ENCODE measurements around the gene ERICH6B. TPM values are rescaled to one million over a fixed set of nuclear protein-coding genes. Genes with fewer than 3 reads are reported as not detected.
"Not testable (repeated sequence)": the region's sequence is repeated elsewhere in the genome, so short reads cannot be mapped to it uniquely, and the experiment has no call there.

The ERICH6B gene
- total RNA-seq (2014; rRNA removed; shearing (Covaris generic)) = not detected in 2 replicates
- polyA plus RNA-seq (2014; cell fraction: nucleus; rRNA removed) = not detected in 2 replicates

GRCh38 chr13:45615501-45616101 lies at the start of gene ERICH6B:
Gene ERICH6B, minus strand, starts transcription at chr13:45615739. Its CDS starts 18,734 bp downstream, at chr13:45597005.
- DNase-seq (ENCODE audit: extremely low read depth, low read depth) = no peak

GRCh38 chr13:45662903-45663302 lies 47.4 kb upstream of the ERICH6B start:
- not testable (repeated sequence) for DNase-seq (ENCODE audit: extremely low read depth, low read depth)

- no peak for DNase-seq (ENCODE audit: extremely low read depth, low read depth)
Observed at GRCh38 chr13:45662162-45662561, 46.6 kb upstream of the ERICH6B start.

GRCh38 chr13:45660458-45660857 lies 44.9 kb upstream of the ERICH6B start:
- DNase-seq (ENCODE audit: extremely low read depth, low read depth) = not testable (repeated sequence)

GRCh38 chr13:45659536-45659935 lies 44.0 kb upstream of the ERICH6B start:
- DNase-seq (ENCODE audit: extremely low read depth, low read depth) = no peak

GRCh38 chr13:45658586-45659235 lies 43.2 kb upstream of the ERICH6B start:
- DNase-seq (ENCODE audit: extremely low read depth, low read depth) = no peak

- DNase-seq (ENCODE audit: extremely low read depth, low read depth) = no peak
Observed at GRCh38 chr13:45654633-45655349, 39.3 kb upstream of the ERICH6B start.

GRCh38 chr13:45645263-45645662 lies 29.7 kb upstream of the ERICH6B start:
- DNase-seq (ENCODE audit: extremely low read depth, low read depth) = not testable (repeated sequence)

GRCh38 chr13:45642159-45642558 lies 26.6 kb upstream of the ERICH6B start:
- not testable (repeated sequence) for DNase-seq (ENCODE audit: extremely low read depth, low read depth)

GRCh38 chr13:45635291-45635690 lies 19.8 kb upstream of the ERICH6B start:
- DNase-seq (ENCODE audit: extremely low read depth, low read depth) = not testable (repeated sequence)

GRCh38 chr13:45630791-45631190 lies 15.3 kb upstream of the ERICH6B start:
- no peak for DNase-seq (ENCODE audit: extremely low read depth, low read depth)

GRCh38 chr13:45629940-45630339 lies 14.4 kb upstream of the ERICH6B start:
- DNase-seq (ENCODE audit: extremely low read depth, low read depth) = no peak

GRCh38 chr13:45628094-45628493 lies 12.6 kb upstream of the ERICH6B start:
- DNase-seq (ENCODE audit: extremely low read depth, low read depth) = no peak

- no peak for DNase-seq (ENCODE audit: extremely low read depth, low read depth)
Observed at GRCh38 chr13:45627656-45628055, 12.1 kb upstream of the ERICH6B start.

GRCh38 chr13:45626731-45627374 lies 11.3 kb upstream of the ERICH6B start:
- DNase-seq (ENCODE audit: extremely low read depth, low read depth) = no peak

- peak; percentile 26 for DNase-seq (ENCODE audit: extremely low read depth, low read depth)
Observed at GRCh38 chr13:45623516-45624090, 8.1 kb upstream of the ERICH6B start.

GRCh38 chr13:45621950-45622349 lies 6.4 kb upstream of the ERICH6B start:
- DNase-seq (ENCODE audit: extremely low read depth, low read depth) = no peak

- no peak for DNase-seq (ENCODE audit: extremely low read depth, low read depth)
Observed at GRCh38 chr13:45607931-45608330, 7.6 kb downstream of the ERICH6B start.

- DNase-seq (ENCODE audit: extremely low read depth, low read depth) = no peak
Observed at GRCh38 chr13:45604892-45605291, 10.6 kb downstream of the ERICH6B start.

- DNase-seq (ENCODE audit: extremely low read depth, low read depth) = no peak
Observed at GRCh38 chr13:45603338-45603737, 12.2 kb downstream of the ERICH6B start.

Data from NCI-H460 (cell line).